WTC11 (cell line): ENCODE results near the gene FGFR1OP2.

Experiments used
- NR1H2 ChIP-seq: sonication (generic); formaldehyde crosslinking; IDR thresholded peaks from 2 replicates; pipeline ENCODE4 v1.9.0; 2021; ENCODE audit warnings: mild to moderate bottlenecking, moderate library complexity, missing genetic modification reagents
- SP1 ChIP-seq: sonication (generic); formaldehyde crosslinking; conservative IDR thresholded peaks from 2 replicates; pipeline ENCODE4 v1.8.1; 2022; ENCODE audit warnings: missing genetic modification reagents
- TP53 ChIP-seq: sonication (generic); formaldehyde crosslinking; IDR thresholded peaks from 2 replicates; pipeline ENCODE4 v1.8.1; 2023; ENCODE audit warnings: mild to moderate bottlenecking, missing genetic modification reagents
- ZNF671 ChIP-seq: fragments of 250-450 bp; sonication (Bioruptor Pico); IDR thresholded peaks from 2 replicates; pipeline ENCODE4 v1.8.0; 2021; ENCODE audit warnings: mild to moderate bottlenecking
- TF ChIP-seq, protein P1 (sequence below): fragments of 200-600 bp; IDR thresholded peaks from 2 replicates; pipeline ENCODE4 v1.8.0; 2022; ENCODE audit warnings: antibody characterized with exemption

DNA sequence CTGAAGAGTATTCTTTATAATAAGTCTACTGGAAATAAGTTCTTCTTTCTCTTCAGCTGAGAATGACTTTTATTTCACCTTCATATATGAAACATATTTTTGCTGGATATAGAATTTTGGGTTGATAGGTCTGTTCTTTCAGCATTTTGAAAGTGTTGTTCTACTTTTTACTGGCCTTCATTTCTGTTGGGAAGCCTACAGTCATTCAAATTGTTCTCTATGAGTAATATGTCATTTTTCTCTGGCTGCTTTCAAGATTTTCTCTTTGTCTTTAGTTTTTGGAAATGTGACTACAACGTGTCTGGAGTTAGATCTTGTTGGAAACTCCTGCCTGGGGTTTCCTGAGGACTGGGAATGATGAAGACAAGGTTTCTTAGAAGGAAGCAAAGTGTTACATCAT is 10.0 kb downstream of the FGFR1OP2 start:
- TF ChIP-seq TP53 (CRISPR knock-in tag) (no peak), ZNF671 (no peak), SP1 (CRISPR knock-in tag) (no peak), NR1H2 (CRISPR knock-in tag) (no peak)
- TF ChIP-seq, protein P1, sequence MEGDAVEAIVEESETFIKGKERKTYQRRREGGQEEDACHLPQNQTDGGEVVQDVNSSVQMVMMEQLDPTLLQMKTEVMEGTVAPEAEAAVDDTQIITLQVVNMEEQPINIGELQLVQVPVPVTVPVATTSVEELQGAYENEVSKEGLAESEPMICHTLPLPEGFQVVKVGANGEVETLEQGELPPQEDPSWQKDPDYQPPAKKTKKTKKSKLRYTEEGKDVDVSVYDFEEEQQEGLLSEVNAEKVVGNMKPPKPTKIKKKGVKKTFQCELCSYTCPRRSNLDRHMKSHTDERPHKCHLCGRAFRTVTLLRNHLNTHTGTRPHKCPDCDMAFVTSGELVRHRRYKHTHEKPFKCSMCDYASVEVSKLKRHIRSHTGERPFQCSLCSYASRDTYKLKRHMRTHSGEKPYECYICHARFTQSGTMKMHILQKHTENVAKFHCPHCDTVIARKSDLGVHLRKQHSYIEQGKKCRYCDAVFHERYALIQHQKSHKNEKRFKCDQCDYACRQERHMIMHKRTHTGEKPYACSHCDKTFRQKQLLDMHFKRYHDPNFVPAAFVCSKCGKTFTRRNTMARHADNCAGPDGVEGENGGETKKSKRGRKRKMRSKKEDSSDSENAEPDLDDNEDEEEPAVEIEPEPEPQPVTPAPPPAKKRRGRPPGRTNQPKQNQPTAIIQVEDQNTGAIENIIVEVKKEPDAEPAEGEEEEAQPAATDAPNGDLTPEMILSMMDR, result no peak
